Right atrium auricular region (tissue), 2 donors: Measurements from ENCODE around the gene MORN1. TPM values are rescaled to one million over a fixed set of nuclear protein-coding genes. Genes with fewer than 3 reads are reported as not detected.

Source experiments
- DNase-seq: peaks from one replicate; pipeline ENCODE4 v3.0.0-alpha.2; 2019; ENCODE audit warnings: low spot score
- H3K27ac ChIP-seq, 2 donors: fragments of 200-600 bp; sonication (generic); 1 replicate in 1 of 2; 2 replicates in 1 of 2; pipeline ENCODE4 v1.5.1; 2016 to 2019
- H3K27me3 ChIP-seq, 2 donors: fragments of 200-600 bp; sonication (generic); one replicate each; pipeline versions ENCODE4 v1.5.1 to v1.6.0; 2017 to 2019
- H3K36me3 ChIP-seq: fragments of 200-600 bp; sonication (generic); one replicate; pipeline ENCODE4 v1.5.1; 2016
- H3K4me1 ChIP-seq, 2 donors: fragments of 200-600 bp; sonication (generic); one replicate each; pipeline versions ENCODE4 v1.5.1 to v1.6.0; 2017 to 2019
- H3K4me3 ChIP-seq, 2 donors: fragments of 200-600 bp; sonication (generic); 1 replicate in 1 of 2; 2 replicates in 1 of 2; pipeline ENCODE4 v1.5.1; 2017 to 2019; ENCODE audit warnings: mild to moderate bottlenecking in 1 of 2, moderate library complexity in 1 of 2
- H3K9me3 ChIP-seq, 2 donors: fragments of 200-600 bp; sonication (generic); one replicate each; pipeline ENCODE4 v1.5.1; 2019
- CTCF ChIP-seq, 2 donors: fragments of 200-600 bp; sonication (generic); IDR thresholded peaks; one replicate each; pipeline ENCODE4 v1.5.1; 2019; ENCODE audit warnings: antibody characterized with exemption in 2 of 2
- total RNA-seq, 2 donors: library from RNA; depleted of rRNA; stranded (reverse); fragments of >200 nt; gene quantifications; one replicate each; pipeline ENCODE4 v1.1.0, GENCODE V29; 2016

MORN1 gene
- total RNA-seq, 2 donors from 2014 or later = 2.2 to 3.8 TPM

GRCh38 chr1:2314273-2314802 lies 77.0 kb downstream of the MORN1 start:
- peaks cover 0 to 88% of the 10 kb centered on the region in 2 donors for H3K4me1 ChIP-seq

GRCh38 chr1:2313651-2314261 lies 77.6 kb downstream of the MORN1 start:
- peak overlapping the region; percentile 92 to 93 for H3K27ac ChIP-seq
- no peak for DNase-seq
- H3K4me1 ChIP-seq = peaks cover 0 to 82% of the 10 kb centered on the region in 2 donors
- H3K36me3 ChIP-seq = peaks cover 3% of the 10 kb centered on the region
- H3K4me3 ChIP-seq = peak overlapping the region; percentile 61 to 81
- H3K27me3 ChIP-seq = no peaks in the 10 kb centered on the region
- no peaks in the 10 kb centered on the region for H3K9me3 ChIP-seq
- TF ChIP-seq CTCF (IDR thresholded peaks at IDR 0.05) = no peak

More at GRCh38 chr1:2314273-2314802, 77.0 kb downstream of the MORN1 start:
- H3K27me3 ChIP-seq = no peaks in the 10 kb centered on the region
- TF ChIP-seq CTCF (IDR thresholded peaks at IDR 0.05) = no peak
- DNase-seq = no peak
- peak overlapping the region; percentile 92 to 93 for H3K27ac ChIP-seq
- no peaks in the 10 kb centered on the region for H3K36me3 ChIP-seq
- H3K4me3 ChIP-seq = peak overlapping the region; percentile 61 to 81
- H3K9me3 ChIP-seq = no peaks in the 10 kb centered on the region

GRCh38 chr1:2312515-2313301 lies 78.6 kb downstream of the MORN1 start:
- no peaks in the 10 kb centered on the region for H3K9me3 ChIP-seq
- H3K27me3 ChIP-seq = no peaks in the 10 kb centered on the region
- H3K4me3 ChIP-seq = no peak overlapping the region
- TF ChIP-seq CTCF (IDR thresholded peaks at IDR 0.05) = no peak
- H3K36me3 ChIP-seq = peaks cover 13% of the 10 kb centered on the region
- DNase-seq = no peak
- H3K4me1 ChIP-seq = peaks cover 0 to 73% of the 10 kb centered on the region in 2 donors
- H3K27ac ChIP-seq = peak overlapping the region; percentile 92 to 93

- Histone ChIP-seq H3K27me3 (no peaks in the 10 kb centered on the region), H3K9me3 (no peaks in the 10 kb centered on the region), H3K4me3 (no peak overlapping the region), H3K36me3 (peaks cover 18% of the 10 kb centered on the region), H3K27ac (peak overlapping the region; percentile 92 to 93), H3K4me1 (peaks cover 0 to 68% of the 10 kb centered on the region in 2 donors)
- DNase-seq = no peak
- TF ChIP-seq CTCF (IDR thresholded peaks at IDR 0.05) = no peak
Observed at GRCh38 chr1:2312160-2312514, 79.2 kb downstream of the MORN1 start.

- Histone ChIP-seq H3K27me3 (no peaks in the 10 kb centered on the region), H3K9me3 (no peaks in the 10 kb centered on the region), H3K27ac (peak overlapping the region; percentile 92 to 93), H3K4me1 (peaks cover 0 to 60% of the 10 kb centered on the region in 2 donors), H3K36me3 (peaks cover 25% of the 10 kb centered on the region), H3K4me3 (no peak overlapping the region)
- TF ChIP-seq CTCF (IDR thresholded peaks at IDR 0.05) = peak; percentile 20 to 52
- DNase-seq = peak; percentile 82
Observed at GRCh38 chr1:2311184-2312032, 79.9 kb downstream of the MORN1 start.
